Cerebellar nuclear complex (tissue), 1 donor: ENCODE measurements around the gene F2RL1.
"Not testable (repeated sequence)": the region's sequence is repeated elsewhere in the genome, so short reads cannot be mapped to it uniquely, and the experiment has no call there.

Experiments
- DNase-seq, 2 experiments: peaks; one replicate each; lab custom pipeline; 2025; lab: John Stamatoyannopoulos, UW

The F2RL1 gene, protein sequence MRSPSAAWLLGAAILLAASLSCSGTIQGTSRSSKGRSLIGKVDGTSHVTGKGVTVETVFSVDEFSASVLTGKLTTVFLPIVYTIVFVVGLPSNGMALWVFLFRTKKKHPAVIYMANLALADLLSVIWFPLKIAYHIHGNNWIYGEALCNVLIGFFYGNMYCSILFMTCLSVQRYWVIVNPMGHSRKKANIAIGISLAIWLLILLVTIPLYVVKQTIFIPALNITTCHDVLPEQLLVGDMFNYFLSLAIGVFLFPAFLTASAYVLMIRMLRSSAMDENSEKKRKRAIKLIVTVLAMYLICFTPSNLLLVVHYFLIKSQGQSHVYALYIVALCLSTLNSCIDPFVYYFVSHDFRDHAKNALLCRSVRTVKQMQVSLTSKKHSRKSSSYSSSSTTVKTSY

DNA sequence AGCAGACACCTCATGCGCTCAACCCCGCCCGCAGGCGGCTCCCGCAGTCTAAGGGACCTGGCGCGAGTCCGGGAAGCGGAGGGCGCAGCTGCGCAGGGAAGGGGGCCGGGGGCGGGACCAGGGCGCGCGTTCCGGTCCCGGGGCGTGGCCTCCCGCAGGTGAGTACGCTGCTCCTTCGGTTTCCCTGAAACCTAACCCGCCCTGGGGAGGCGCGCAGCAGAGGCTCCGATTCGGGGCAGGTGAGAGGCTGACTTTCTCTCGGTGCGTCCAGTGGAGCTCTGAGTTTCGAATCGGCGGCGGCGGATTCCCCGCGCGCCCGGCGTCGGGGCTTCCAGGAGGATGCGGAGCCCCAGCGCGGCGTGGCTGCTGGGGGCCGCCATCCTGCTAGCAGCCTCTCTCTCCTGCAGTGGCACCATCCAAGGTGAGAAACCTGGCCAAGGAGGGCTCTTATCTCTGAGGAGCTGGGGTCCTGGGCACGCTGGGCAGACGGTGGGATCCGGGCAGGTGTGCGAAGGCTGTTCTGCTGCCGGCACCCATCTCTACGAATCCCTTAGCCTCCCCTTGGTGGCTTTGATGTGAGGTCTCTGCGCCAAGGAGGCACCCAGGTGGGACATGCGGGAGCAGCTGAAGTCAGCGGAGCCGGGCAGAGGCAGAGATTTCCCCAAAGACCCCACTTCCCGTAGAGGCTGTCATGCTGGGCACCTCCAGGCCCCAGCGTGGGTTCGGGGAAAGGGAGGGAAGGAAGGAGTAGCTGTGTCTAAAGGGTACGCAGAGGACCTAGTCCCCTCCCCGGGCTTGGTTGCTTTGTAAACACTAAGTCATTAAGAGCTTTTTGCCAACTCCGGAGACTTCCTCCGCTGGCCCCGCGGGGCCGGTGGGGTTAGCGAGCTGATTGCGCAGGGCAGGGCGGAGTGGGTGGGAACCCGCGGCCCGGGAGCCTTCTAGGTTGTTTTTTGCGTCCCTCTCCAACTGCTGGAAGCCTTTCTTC, at the start of gene F2RL1:
Gene F2RL1, plus strand, starts transcription at position 187 of the 988 bp plus-strand sequence. Its CDS starts 153 bp downstream, at position 340.
- no peak for DNase-seq

GRCh38 chr5:76771041-76771440, 47.8 kb upstream of the F2RL1 start:
- not testable (repeated sequence) for DNase-seq

DNA sequence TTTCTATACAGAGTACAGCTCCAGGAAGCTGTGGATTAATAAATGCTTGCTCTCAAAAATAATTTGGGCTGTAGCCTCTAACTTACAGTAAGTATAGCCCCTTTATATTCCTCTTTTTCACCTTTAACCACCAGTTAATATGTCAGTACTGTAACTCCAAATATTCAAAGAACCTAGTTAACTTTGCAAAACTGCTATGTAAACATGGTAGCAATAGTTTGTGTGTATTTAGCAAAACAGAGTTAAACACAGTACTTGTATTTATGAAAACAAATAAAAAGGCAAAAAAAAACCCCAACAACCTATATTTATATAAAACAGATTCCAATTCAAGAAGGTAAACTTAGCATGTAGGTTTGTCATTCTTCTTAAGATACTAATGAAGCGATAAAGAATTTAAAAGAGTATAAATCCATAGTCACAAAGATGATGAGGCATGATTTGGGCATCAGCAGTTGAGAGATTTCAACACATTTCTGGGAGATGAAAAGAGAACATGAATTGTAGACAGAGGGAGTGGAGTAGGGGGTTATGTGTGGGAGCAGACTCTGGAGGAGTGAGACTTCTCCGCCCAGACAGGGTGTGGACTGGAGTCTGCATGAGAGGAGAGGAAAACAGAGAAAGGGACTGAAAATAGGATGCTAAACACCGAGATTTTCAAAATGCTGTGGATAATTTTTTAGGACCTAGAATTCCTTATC, 47.0 kb upstream of the F2RL1 start:
- no peak for DNase-seq

- no peak for DNase-seq
These were observed 42.9 kb upstream of the F2RL1 start for GRCh38 chr5:76775921-76776320.

DNA sequence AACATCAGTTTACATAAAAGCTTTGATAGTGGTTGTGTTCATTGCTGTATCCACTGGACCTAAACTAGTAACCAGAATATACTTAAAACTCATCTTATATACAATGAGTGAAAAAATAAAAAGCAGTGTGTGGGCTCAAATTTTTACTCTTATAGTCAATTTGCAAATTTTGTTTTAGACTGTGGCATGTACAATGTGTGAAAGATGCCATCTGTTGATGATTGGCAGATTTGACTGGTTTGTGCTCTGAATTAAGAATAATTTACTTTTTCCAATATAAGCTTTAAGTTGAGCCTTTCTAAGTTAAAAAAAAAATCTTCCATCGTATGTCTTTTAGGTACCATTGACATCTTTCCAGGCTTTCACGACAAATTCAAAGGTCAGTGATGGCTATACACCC, 42.4 kb upstream of the F2RL1 start:
- DNase-seq, result no peak

GRCh38 chr5:76780616-76781015, 38.2 kb upstream of the F2RL1 start:
- not testable (repeated sequence) for DNase-seq

- DNase-seq, result no peak
These were observed 37.1 kb upstream of the F2RL1 start for GRCh38 chr5:76781775-76782174.

DNA sequence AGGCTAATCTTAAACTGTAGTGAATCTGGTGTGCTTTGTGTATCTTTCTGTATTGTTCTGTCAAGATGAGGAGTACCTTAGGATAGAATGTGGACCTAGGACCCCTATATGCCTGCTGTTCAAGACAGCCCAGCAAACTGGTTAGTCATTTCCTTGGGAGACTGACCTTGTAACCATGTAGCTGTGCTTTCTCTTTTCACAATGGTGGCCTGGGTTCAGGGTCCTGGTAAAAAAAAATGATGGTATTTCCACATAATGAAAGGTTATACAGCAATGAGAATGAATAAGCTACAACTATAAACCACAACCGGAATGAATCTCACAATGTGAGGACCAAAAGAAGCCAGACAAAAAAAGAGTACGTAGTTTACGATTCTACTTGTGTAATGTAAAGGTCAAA, 36.4 kb upstream of the F2RL1 start:
- no peak for DNase-seq

GRCh38 chr5:76787237-76787636, 31.6 kb upstream of the F2RL1 start:
- DNase-seq, result no peak

DNA sequence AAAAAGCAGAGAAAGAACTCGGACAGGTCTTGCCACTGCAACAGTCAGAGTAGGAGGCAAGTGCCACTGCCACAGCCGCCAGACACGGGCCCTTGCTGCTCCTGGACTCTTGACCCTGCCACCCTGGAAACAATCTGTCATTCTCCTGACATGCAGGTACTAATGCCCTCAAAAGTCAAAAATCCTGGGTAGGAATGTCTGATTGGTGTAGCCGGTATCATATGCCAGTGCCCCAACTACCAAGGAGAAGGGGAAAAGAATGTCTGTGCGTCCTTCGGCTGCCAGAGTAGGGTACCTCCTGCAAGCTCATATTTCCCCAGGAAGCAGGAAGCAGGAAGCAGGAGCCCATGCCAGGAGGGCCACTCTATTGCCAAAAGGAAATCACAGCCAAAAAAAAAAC, 30.5 kb upstream of the F2RL1 start:
- DNase-seq, result no peak

GRCh38 chr5:76789275-76789674, 29.6 kb upstream of the F2RL1 start:
- DNase-seq, result not testable (repeated sequence)

DNA sequence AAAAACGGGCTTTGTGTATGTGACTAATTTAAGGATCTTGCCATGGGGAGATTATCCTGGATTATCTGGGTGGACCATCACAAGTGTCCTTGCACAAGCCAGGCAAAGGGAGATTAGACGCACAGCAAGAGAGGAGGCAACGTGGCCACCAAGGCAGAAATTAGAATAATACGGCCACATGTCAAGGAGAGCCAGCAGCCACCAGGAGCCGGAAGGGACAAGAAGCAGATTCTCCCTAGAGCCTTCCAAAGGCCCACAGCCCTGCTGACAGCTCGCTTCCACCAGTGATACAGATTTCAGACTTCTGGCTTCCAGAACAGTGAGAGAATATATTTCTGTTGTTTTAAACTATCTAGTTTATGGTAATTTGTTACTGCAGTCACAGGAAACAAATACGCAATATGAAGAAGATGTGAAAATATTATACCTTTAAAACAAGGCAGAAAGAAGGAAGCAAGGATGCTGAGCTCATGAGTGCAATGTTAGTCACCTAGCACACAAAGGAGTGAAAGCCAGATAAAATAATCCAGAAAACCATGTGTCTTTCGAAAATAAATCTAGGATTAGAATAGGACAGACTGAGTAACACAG, 28.7 kb upstream of the F2RL1 start:
- no peak for DNase-seq

DNA sequence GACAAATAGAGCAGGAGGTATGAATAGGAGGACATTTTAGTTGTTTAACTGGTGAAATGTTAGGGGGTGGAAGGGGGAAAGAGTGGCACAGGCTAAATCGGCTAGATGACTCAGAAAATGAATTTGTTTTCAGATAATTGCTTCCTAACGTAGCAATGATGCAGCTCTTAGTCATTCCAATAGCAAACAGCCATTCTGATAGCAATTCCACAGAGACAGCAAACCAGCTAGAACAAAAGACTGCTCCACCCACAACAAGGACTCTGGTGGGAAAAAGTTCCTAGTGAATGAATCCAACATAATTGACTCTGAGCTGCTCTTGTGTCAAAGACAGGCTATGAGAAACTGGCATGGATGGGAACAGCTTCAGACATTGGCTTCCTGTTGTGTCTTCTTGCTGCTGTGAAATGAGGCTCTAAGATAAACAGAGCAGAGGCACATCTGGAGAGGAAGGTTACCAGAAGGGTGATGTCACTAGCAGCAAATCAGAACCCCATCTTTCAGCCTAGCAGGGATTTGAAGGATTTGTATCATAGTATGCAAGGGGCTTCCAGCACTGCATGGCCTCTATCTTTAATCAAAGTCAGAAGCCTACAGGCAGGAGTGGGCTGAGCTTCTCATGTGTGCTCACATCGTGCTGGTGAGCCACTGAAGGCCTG, 28.1 kb upstream of the F2RL1 start:
- no peak for DNase-seq

- no peak for DNase-seq
These were observed 27.4 kb upstream of the F2RL1 start for GRCh38 chr5:76791461-76791860.

DNA sequence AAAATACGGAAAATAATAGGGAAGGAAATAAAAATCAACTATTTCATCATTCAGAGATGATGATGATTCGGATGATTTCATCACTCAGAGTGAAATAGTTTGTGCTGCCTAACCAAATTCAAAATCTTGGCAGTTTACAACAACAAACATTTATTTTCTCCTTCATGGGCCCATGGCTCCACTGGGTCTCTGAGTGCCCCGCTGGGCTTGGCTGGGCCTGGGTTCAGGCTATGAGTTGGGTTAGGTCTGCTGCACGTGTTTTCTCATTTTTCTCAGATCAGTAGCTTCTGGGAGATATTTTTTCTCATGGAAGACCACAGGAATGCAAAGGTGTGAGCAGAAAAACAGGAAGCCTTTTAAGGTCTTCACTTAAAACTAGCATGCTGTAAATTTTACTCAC, 24.0 kb upstream of the F2RL1 start:
- DNase-seq, result no peak

GRCh38 chr5:76799588-76799987, 19.2 kb upstream of the F2RL1 start:
- no peak for DNase-seq

- DNase-seq, result no peak
These were observed 18.3 kb upstream of the F2RL1 start for GRCh38 chr5:76800579-76800978.

DNA sequence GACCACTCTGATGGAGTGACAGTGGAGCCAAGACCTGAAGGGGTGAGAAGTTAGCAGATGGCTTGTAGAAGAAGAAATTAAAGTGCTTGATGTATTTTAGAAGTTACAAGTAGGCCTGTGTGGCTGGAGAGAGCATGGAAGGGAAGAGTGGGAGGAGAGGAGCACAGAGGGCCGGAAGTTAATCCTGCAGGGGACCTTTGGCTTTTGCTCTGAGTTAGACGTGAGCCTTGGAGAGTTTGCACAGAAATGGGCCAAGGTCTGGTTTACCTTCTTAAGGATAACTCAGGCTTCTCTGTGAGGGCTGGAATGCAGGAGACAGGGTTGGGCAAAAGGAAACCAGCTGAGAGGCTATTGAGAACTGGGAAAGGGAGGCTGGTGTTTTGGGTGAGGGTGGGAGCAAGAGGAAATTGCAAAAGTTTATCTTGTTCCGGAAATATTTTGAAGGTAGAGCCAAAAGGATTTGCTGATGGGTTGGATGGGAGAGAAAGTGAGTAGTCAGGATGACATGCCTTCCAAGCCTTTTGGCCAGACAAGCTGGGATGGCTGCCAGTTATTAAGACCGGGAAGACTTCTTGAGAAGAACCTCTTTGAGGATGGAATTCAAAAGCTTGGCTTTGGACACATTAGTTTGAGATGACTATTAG, 17.5 kb upstream of the F2RL1 start:
- DNase-seq, result no peak

- no peak for DNase-seq
These were observed 17.0 kb upstream of the F2RL1 start for GRCh38 chr5:76801803-76802195.

- DNase-seq, result no peak
These were observed 14.6 kb upstream of the F2RL1 start for GRCh38 chr5:76804266-76804665.
